GM20000 (cell line): ENCODE measurements around the gene KLRD1.
A peak's percentile ranks its signal among the peaks of the same experiment; 100 is the strongest.

Source experiments
- DNase-seq: peaks from one replicate; pipeline ENCODE4 v3.0.0; 2012; ENCODE audit warnings: low spot score
- CTCF ChIP-seq: IDR thresholded peaks from 2 replicates; pipeline ENCODE4 v1.5.1; 2012; ENCODE audit warnings: mild to moderate bottlenecking, control low read depth; ENCODE audit errors: extremely low read depth, missing control alignments

Gene KLRD1

GRCh38 chr12:10361084-10361483 lies 53.4 kb downstream of the KLRD1 start:
- DNase-seq = no peak
- no peak for TF ChIP-seq CTCF

- TF ChIP-seq CTCF = no peak
- DNase-seq = no peak
These were observed 54.0 kb downstream of the KLRD1 start for GRCh38 chr12:10361622-10362021.

GRCh38 chr12:10362325-10362724 lies 54.7 kb downstream of the KLRD1 start:
- no peak for TF ChIP-seq CTCF
- no peak for DNase-seq

GRCh38 chr12:10362828-10363657 lies 55.4 kb downstream of the KLRD1 start:
- TF ChIP-seq CTCF = no peak
- DNase-seq = no peak

- TF ChIP-seq CTCF = no peak
- DNase-seq = no peak
These were observed 55.9 kb downstream of the KLRD1 start for GRCh38 chr12:10363658-10363913.

- peak; percentile 67 for DNase-seq
- no peak for TF ChIP-seq CTCF
These were observed 56.5 kb downstream of the KLRD1 start for GRCh38 chr12:10363914-10364814.
